GM21390 (cell line): ENCODE data around the gene EBLN2.
A peak's percentile ranks its signal among the peaks of the same experiment; 100 is the strongest.

Source experiments
- ATAC-seq: cut with Tn5 transposase; IDR thresholded peaks from one replicate; pipeline ENCODE4 v1.9.1; 2021; ENCODE audit not compliant: unreplicated experiment

EBLN2 gene

GRCh38 chr3:73100741-73101559, 39.5 kb downstream of the EBLN2 start:
- peak; percentile 95 for ATAC-seq

- ATAC-seq: no peak
Measured at GRCh38 chr3:73101881-73102280, 40.4 kb downstream of the EBLN2 start.

- no peak for ATAC-seq
Measured at GRCh38 chr3:73107215-73107614, 45.8 kb downstream of the EBLN2 start.

- ATAC-seq: no peak
Measured at GRCh38 chr3:73107676-73108187, 46.3 kb downstream of the EBLN2 start.

- no peak for ATAC-seq
Measured at GRCh38 chr3:73108750-73109149, 47.3 kb downstream of the EBLN2 start.

- ATAC-seq: no peak
Measured at GRCh38 chr3:73110530-73110929, 49.1 kb downstream of the EBLN2 start.
